OCI-LY7 (cell line): Measurements from ENCODE around the gene ISM1. TPM values are rescaled to one million over a fixed set of nuclear protein-coding genes. Genes with fewer than 3 reads are reported as not detected.

Experiments used
- BruUV-seq: library from RNA; stranded (reverse); fragments of 400-500 nt; replicated peaks from 2 replicates; lab custom pipeline; 2021; lab: Mats Ljungman, UMichigan
- CTCF ChIA-PET: fragments of 300-600 bp; sonication (Branson Sonifier 250); formaldehyde crosslinking; loops from one replicate; lab custom pipeline; 2022; ENCODE audit warnings: antibody characterized with exemption; ENCODE audit not compliant: unreplicated experiment; lab: Charles Lee
- POLR2A ChIA-PET: fragments of 300-600 bp; sonication (Branson Sonifier 250); formaldehyde crosslinking; loops from one replicate; lab custom pipeline; 2022; ENCODE audit warnings: antibody characterized with exemption; lab: Charles Lee
- DNase-seq: peaks from one replicate; pipeline ENCODE4 v3.0.0-alpha.2; 2015; ENCODE audit warnings: low spot score
- H2AFZ ChIP-seq: fragments of 200-600 bp; sonication (generic), shearing (Covaris generic); 2 replicates; pipeline ENCODE4 v1.6.1; 2014; ENCODE audit warnings: mild to moderate bottlenecking, antibody characterized with exemption, low read length, moderate library complexity
- H3K27ac ChIP-seq: fragments of 200-600 bp; sonication (generic); 2 replicates; pipeline ENCODE4 v1.5.1; 2014; ENCODE audit warnings: mixed run types, low read depth, mild to moderate bottlenecking, moderate library complexity, low read length, inconsistent platforms; ENCODE audit not compliant: poor library complexity, severe bottlenecking
- H3K36me3 ChIP-seq: fragments of 200-600 bp; sonication (generic); 2 replicates; pipeline ENCODE4 v1.6.1; 2014; ENCODE audit warnings: mild to moderate bottlenecking, antibody characterized with exemption, low read length, moderate library complexity, mixed read lengths; ENCODE audit not compliant: insufficient read depth
- H3K4me1 ChIP-seq: fragments of 200-600 bp; sonication (generic); 2 replicates; pipeline ENCODE4 v1.5.1; 2014; ENCODE audit warnings: mild to moderate bottlenecking, low read length; ENCODE audit not compliant: insufficient read depth, poor library complexity, severe bottlenecking
- H3K4me2 ChIP-seq: fragments of 200-600 bp; sonication (generic); 2 replicates; pipeline ENCODE4 v1.6.1; 2014; ENCODE audit warnings: mild to moderate bottlenecking, low read length
- H3K4me3 ChIP-seq: fragments of 200-600 bp; sonication (generic); 2 replicates; pipeline ENCODE4 v1.5.1; 2014; ENCODE audit warnings: mild to moderate bottlenecking, low read depth, low read length; ENCODE audit not compliant: poor library complexity, severe bottlenecking
- H3K79me2 ChIP-seq: fragments of 200-600 bp; sonication (generic); 2 replicates; pipeline ENCODE4 v1.6.1; 2016; ENCODE audit warnings: low read depth, mild to moderate bottlenecking, low read length, moderate library complexity, mixed read lengths; ENCODE audit not compliant: insufficient read depth
- H3K9me2 ChIP-seq: fragments of 200-600 bp; sonication (generic); 2 replicates; pipeline ENCODE4 v1.6.1; 2016; ENCODE audit warnings: mild to moderate bottlenecking, low read length, mixed read lengths; ENCODE audit not compliant: insufficient read depth
- H3K9me3 ChIP-seq: fragments of 200-600 bp; sonication (generic); 2 replicates; pipeline ENCODE4 v1.6.1; 2014; ENCODE audit warnings: mild to moderate bottlenecking, mixed run types, low read length, mixed read lengths
- H4K20me1 ChIP-seq: fragments of 200-600 bp; sonication (generic); 2 replicates; pipeline ENCODE4 v1.6.1; 2014; ENCODE audit warnings: mild to moderate bottlenecking, antibody characterized with exemption, low read length, moderate library complexity, mixed read lengths; ENCODE audit not compliant: insufficient read depth
- CTCF ChIP-seq: fragments of 200-600 bp; sonication (generic); conservative IDR thresholded peaks from 2 replicates; pipeline ENCODE4 v1.5.1; 2014; ENCODE audit warnings: mild to moderate bottlenecking, antibody characterized with exemption, low read length, moderate library complexity, mixed read lengths
- EZH2phosphoT487 ChIP-seq: fragments of 200-600 bp; sonication (generic); IDR thresholded peaks from 2 replicates; pipeline ENCODE4 v1.6.1; 2018; ENCODE audit warnings: low read depth, borderline replicate concordance, mild to moderate bottlenecking, mixed run types, antibody characterized with exemption, low read length, moderate library complexity, mixed read lengths
- intact Hi-C: fragments of 100-400 bp; cut with micrococcal nuclease; formaldehyde crosslinking; loops from one replicate; pipeline ENCODE4 v1.10.0; 2022; ENCODE audit not compliant: unreplicated experiment
- total RNA-seq, 2 experiments: library from RNA; depleted of rRNA in 1 of 2; stranded (reverse); fragments of >200 nt in 1 of 2; shearing (Covaris generic) in 1 of 2; gene quantifications; 2 replicates each; pipeline ENCODE4 v1.2.3, GENCODE V29; 2014 to 2022

ISM1 gene
- total RNA-seq, 2 experiments from 2014 or later = not detected

DNA sequence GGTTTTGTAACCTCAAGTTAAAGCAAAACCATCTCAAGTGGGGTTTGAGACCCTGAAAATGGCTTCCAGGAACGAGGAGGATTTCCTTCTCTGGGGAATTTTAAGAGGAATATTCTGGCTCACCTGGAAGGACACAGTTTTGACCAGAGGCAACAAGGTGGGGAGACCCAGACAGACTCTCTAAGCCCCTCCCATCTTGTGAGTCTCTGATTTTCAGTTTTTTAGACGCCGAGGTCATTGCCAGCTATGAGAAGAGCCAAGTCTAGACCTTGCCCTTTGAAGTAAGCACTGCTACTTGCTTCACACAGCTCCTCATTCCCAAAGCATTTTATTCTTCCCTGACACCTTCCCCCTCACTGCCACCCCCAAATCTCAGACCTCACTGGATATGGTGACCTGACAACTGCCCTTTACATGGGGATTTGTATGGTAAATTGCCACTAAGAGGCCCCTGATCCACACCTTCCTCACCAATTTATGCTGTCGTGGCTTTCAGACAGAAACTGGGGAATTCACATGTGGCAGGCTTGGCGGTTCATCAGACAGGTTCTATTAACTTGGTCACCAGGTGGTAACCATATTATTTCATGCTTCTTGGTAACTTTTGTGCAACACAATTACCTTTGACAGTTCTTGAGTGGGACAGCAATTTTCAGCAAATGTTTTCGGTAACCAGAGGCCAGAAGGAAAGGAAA lies 116.2 kb downstream of the ISM1 start:
- no peak for DNase-seq
- Histone ChIP-seq H4K20me1 (no peaks in the 10 kb centered on the region), H3K79me2 (no peaks in the 10 kb centered on the region), H2AFZ (no peak overlapping the region), H3K36me3 (no peaks in the 10 kb centered on the region), H3K9me3 (no peaks in the 10 kb centered on the region), H3K4me2 (no peak overlapping the region), H3K4me1 (no peaks in the 10 kb centered on the region), H3K4me3 (no peak overlapping the region), H3K9me2 (no peaks in the 10 kb centered on the region), H3K27ac (no peak overlapping the region)
- ChIA-PET CTCF (no interaction called here), POLR2A (no interaction called here)
- intact Hi-C loops = no loop called here
- BruUV-seq = no TSS peak
- TF ChIP-seq CTCF (no peak), EZH2phosphoT487 (no peak)

- H3K4me2 ChIP-seq = no peak overlapping the region
- intact Hi-C loops = no loop called here
- H3K79me2 ChIP-seq = no peaks in the 10 kb centered on the region
- H3K36me3 ChIP-seq = no peaks in the 10 kb centered on the region
- ChIA-PET POLR2A (no interaction called here), CTCF (no interaction called here)
- H3K9me3 ChIP-seq = no peaks in the 10 kb centered on the region
- no peaks in the 10 kb centered on the region for H3K9me2 ChIP-seq
- H3K27ac ChIP-seq = no peak overlapping the region
- H2AFZ ChIP-seq = no peak overlapping the region
- no peaks in the 10 kb centered on the region for H4K20me1 ChIP-seq
- H3K4me1 ChIP-seq = no peaks in the 10 kb centered on the region
- TF ChIP-seq CTCF (no peak), EZH2phosphoT487 (no peak)
- no peak overlapping the region for H3K4me3 ChIP-seq
- DNase-seq = no peak
- no TSS peak for BruUV-seq
Observed at GRCh38 chr20:13338097-13338661, 117.1 kb downstream of the ISM1 start.

GRCh38 chr20:13338999-13339411 lies 117.9 kb downstream of the ISM1 start:
- Histone ChIP-seq H3K9me2 (no peaks in the 10 kb centered on the region), H4K20me1 (no peaks in the 10 kb centered on the region), H3K4me1 (no peaks in the 10 kb centered on the region), H3K9me3 (no peaks in the 10 kb centered on the region), H3K4me3 (no peak overlapping the region), H2AFZ (no peak overlapping the region), H3K36me3 (no peaks in the 10 kb centered on the region), H3K27ac (no peak overlapping the region), H3K79me2 (no peaks in the 10 kb centered on the region), H3K4me2 (no peak overlapping the region)
- BruUV-seq = no TSS peak
- ChIA-PET POLR2A (no interaction called here), CTCF (no interaction called here)
- DNase-seq = no peak
- TF ChIP-seq EZH2phosphoT487 = no peak
- no peak for TF ChIP-seq CTCF
- intact Hi-C loops = no loop called here
